ENCODE data around the gene SLC41A1.

The SLC41A1 gene

GRCh38 chr1:205770618-205771017, 42.4 kb downstream of the SLC41A1 start:
- Histone ChIP-seq H3K36me3 (replicated peaks; ENCODE audit: low read depth, low read length) (peaks cover 72% of the 10 kb centered on the region), H3K9me3 (ENCODE audit: insufficient read depth, low read length) (no peaks in the 10 kb centered on the region), H3K27ac (ENCODE audit: low read length) (peak overlapping the region; percentile 92), H3K27me3 (ENCODE audit: low read depth, low read length) (no peaks in the 10 kb centered on the region), H3K4me3 (ENCODE audit: low read length) (no peak overlapping the region), H3K4me1 (ENCODE audit: low read length) (peaks cover 67% of the 10 kb centered on the region), H2AFZ (ENCODE audit: low read depth, low read length) (no peak overlapping the region), H4K20me1 (ENCODE audit: insufficient read depth, low read length) (no peaks in the 10 kb centered on the region), H3K9ac (ENCODE audit: low read length) (no peak overlapping the region), H3K4me2 (ENCODE audit: low read length) (no peak overlapping the region), H3K79me2 (ENCODE audit: low read length) (peaks cover 95% of the 10 kb centered on the region)
- TF ChIP-seq EZH2phosphoT487 (IDR thresholded peaks at IDR 0.05; ENCODE audit: low read depth) (no peak), CTCF (IDR thresholded peaks at IDR 0.05; ENCODE audit: low read depth, low read length) (no peak)

GRCh38 chr1:205769641-205770365, 43.2 kb downstream of the SLC41A1 start:
- H3K9me3 ChIP-seq (ENCODE audit: insufficient read depth, low read length): no peaks in the 10 kb centered on the region
- H3K4me1 ChIP-seq (ENCODE audit: low read length): peaks cover 73% of the 10 kb centered on the region
- peak overlapping the region; percentile 92 for H3K27ac ChIP-seq (ENCODE audit: low read length)
- TF ChIP-seq EZH2phosphoT487 (IDR thresholded peaks at IDR 0.05; ENCODE audit: low read depth): no peak
- H4K20me1 ChIP-seq (ENCODE audit: insufficient read depth, low read length): no peaks in the 10 kb centered on the region
- no peak overlapping the region for H3K4me2 ChIP-seq (ENCODE audit: low read length)
- no peak overlapping the region for H3K4me3 ChIP-seq (ENCODE audit: low read length)
- peaks cover 69% of the 10 kb centered on the region for H3K36me3 ChIP-seq (replicated peaks; ENCODE audit: low read depth, low read length)
- no peak overlapping the region for H2AFZ ChIP-seq (ENCODE audit: low read depth, low read length)
- peaks cover 92% of the 10 kb centered on the region for H3K79me2 ChIP-seq (ENCODE audit: low read length)
- no peak overlapping the region for H3K9ac ChIP-seq (ENCODE audit: low read length)
- H3K27me3 ChIP-seq (ENCODE audit: low read depth, low read length): no peaks in the 10 kb centered on the region

- H4K20me1 ChIP-seq (ENCODE audit: insufficient read depth, low read length): no peaks in the 10 kb centered on the region
- no peak overlapping the region for H2AFZ ChIP-seq (ENCODE audit: low read depth, low read length)
- TF ChIP-seq EZH2phosphoT487 (IDR thresholded peaks at IDR 0.05; ENCODE audit: low read depth) (no peak), CTCF (IDR thresholded peaks at IDR 0.05; ENCODE audit: low read depth, low read length) (no peak)
- peaks cover 79% of the 10 kb centered on the region for H3K79me2 ChIP-seq (ENCODE audit: low read length)
- H3K4me2 ChIP-seq (ENCODE audit: low read length): peak overlapping the region; percentile 89
- H3K27me3 ChIP-seq (ENCODE audit: low read depth, low read length): no peaks in the 10 kb centered on the region
- H3K9me3 ChIP-seq (ENCODE audit: insufficient read depth, low read length): no peaks in the 10 kb centered on the region
- H3K9ac ChIP-seq (ENCODE audit: low read length): peak overlapping the region; percentile 74
- peaks cover 87% of the 10 kb centered on the region for H3K4me1 ChIP-seq (ENCODE audit: low read length)
- H3K4me3 ChIP-seq (ENCODE audit: low read length): peak overlapping the region; percentile 55
- H3K27ac ChIP-seq (ENCODE audit: low read length): peak overlapping the region; percentile 91
- peaks cover 54% of the 10 kb centered on the region for H3K36me3 ChIP-seq (replicated peaks; ENCODE audit: low read depth, low read length)
Observed at GRCh38 chr1:205767248-205767647, 45.8 kb downstream of the SLC41A1 start.

- peak overlapping the region; percentile 91 for H3K27ac ChIP-seq (ENCODE audit: low read length)
- H2AFZ ChIP-seq (ENCODE audit: low read depth, low read length): no peak overlapping the region
- no peaks in the 10 kb centered on the region for H3K9me3 ChIP-seq (ENCODE audit: insufficient read depth, low read length)
- TF ChIP-seq CTCF (IDR thresholded peaks at IDR 0.05; ENCODE audit: low read depth, low read length): no peak
- TF ChIP-seq EZH2phosphoT487 (IDR thresholded peaks at IDR 0.05; ENCODE audit: low read depth): no peak
- peak overlapping the region; percentile 74 for H3K9ac ChIP-seq (ENCODE audit: low read length)
- peaks cover 72% of the 10 kb centered on the region for H3K79me2 ChIP-seq (ENCODE audit: low read length)
- H3K36me3 ChIP-seq (replicated peaks; ENCODE audit: low read depth, low read length): peaks cover 49% of the 10 kb centered on the region
- peak overlapping the region; percentile 89 for H3K4me2 ChIP-seq (ENCODE audit: low read length)
- no peaks in the 10 kb centered on the region for H3K27me3 ChIP-seq (ENCODE audit: low read depth, low read length)
- H4K20me1 ChIP-seq (ENCODE audit: insufficient read depth, low read length): no peaks in the 10 kb centered on the region
- H3K4me1 ChIP-seq (ENCODE audit: low read length): peaks cover 81% of the 10 kb centered on the region
- H3K4me3 ChIP-seq (ENCODE audit: low read length): peak overlapping the region; percentile 55
Observed at GRCh38 chr1:205766570-205766969, 46.4 kb downstream of the SLC41A1 start.
